Right renal pelvis (tissue), 4 donors: ENCODE measurements around the gene ACSL4. TPM values are rescaled to one million over a fixed set of nuclear protein-coding genes. Genes with fewer than 3 reads are reported as not detected.
"Not testable (repeated sequence)": the region's sequence is repeated elsewhere in the genome, so short reads cannot be mapped to it uniquely, and the experiment has no call there.

ENCODE experiments used
- DNase-seq, 4 donors: peaks; one replicate each; pipeline ENCODE4 v3.0.0-alpha.2; 2013; ENCODE audit warnings: low read depth in 4 of 4, low spot score in 3 of 4, missing footprints in 1 of 4
- polyA plus RNA-seq, 4 donors: library from polyadenylated mRNA; unstranded; fragments of 120-200 nt; gene quantifications; one replicate each; pipeline ENCODE4 v1.2.1, GENCODE V29; 2013; ENCODE audit not compliant: insufficient read length in 4 of 4

Gene ACSL4
- polyA plus RNA-seq, 4 donors = 51.2 to 75.8 (median 65.2) TPM

- DNase-seq = no peak
These were observed 53.2 kb downstream of the ACSL4 start for GRCh38 chrX:109679820-109680219.

DNA sequence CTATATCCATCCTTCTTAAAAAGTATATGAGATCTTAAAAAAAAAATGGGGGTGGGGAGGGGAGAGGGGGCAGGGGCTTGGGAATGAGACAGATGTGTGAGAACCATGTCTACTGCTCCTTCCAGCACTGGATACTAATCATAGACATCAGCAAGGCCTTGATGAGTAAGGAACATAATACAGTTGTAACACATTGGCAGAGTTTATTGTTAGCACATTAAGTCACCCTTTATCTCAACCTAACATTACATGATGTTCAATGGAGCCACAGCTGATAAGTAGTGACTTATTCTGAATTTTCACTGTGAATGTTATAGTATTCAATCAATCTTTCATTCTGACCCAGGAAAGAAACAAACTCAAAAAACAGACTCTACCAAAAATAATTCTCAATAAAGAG, 60.8 kb downstream of the ACSL4 start:
- DNase-seq = no peak

GRCh38 chrX:109671170-109671569, 61.9 kb downstream of the ACSL4 start:
- DNase-seq = not testable (repeated sequence)

GRCh38 chrX:109667986-109668385, 65.1 kb downstream of the ACSL4 start:
- no peak for DNase-seq

- no peak for DNase-seq
These were observed 72.5 kb downstream of the ACSL4 start for GRCh38 chrX:109660435-109661143.

DNA sequence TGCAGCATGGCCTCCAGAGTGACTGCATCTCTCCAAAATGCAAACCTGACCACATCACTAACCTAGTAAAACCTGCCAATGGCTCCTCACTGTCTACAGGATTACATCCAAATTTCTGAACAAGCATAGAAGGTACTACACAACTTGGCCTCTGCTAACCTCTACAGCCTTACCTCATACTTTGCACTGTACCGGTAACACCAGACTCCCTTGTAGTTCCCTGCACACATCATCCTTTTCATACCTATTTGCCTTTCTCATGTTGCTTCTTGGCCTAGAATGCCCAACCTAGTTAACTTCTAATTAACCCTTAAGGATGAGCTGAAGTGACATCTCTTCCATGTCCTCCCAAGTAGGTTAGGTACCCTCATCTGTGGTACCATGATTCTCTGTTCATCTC, 74.7 kb downstream of the ACSL4 start:
- DNase-seq = no peak

DNA sequence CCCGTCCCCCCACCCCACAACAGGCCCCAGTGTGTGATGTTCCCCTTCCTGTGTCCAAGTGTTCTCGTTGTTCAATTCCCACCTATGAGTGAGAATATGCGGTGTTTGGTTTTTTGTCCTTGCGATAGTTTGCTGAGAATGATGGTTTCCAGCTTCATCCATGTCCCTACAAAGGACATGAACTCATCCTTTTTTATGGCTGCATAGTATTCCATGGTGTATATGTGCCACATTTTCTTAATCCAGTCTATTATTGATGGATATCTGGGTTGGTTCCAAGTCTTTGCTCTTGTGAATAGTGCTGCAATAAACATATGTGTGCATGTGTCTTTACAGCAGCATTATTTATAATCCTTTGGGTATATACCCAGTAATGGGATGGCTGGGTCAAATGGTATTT, 75.7 kb downstream of the ACSL4 start:
- DNase-seq = not testable (repeated sequence)

GRCh38 chrX:109656774-109657173, 76.3 kb downstream of the ACSL4 start:
- no peak for DNase-seq

DNA sequence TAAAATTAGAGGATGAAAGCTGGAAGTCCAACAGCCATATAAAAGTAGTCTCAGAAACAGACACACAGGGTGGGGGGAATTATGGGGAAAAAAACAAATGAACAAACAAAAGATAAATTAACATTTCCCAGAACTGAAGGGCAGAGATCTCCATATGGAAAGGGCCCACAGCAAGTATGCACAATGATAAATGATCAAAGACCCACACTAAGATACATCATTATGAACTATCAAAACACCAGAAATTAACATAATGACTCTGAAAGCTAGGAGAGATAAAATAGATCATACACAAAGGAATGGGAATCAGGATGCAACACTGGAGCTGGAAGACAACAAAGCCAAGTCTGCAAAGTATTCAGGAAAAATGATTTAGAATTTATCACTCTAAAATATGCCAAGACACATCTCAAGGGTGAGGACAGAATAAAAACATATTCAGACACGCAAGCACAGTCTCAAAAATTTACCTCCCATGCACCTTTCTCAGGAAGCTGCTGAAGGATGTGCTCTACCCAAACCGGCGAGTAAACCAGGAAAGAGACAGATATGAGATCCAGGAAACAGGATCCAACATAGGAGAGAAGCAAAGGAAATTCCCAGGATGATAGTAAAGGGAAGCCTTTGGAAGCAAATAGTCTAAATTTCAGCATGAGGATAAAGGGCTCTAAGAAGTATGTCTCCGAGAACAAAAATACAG, 77.4 kb downstream of the ACSL4 start:
- no peak for DNase-seq

DNA sequence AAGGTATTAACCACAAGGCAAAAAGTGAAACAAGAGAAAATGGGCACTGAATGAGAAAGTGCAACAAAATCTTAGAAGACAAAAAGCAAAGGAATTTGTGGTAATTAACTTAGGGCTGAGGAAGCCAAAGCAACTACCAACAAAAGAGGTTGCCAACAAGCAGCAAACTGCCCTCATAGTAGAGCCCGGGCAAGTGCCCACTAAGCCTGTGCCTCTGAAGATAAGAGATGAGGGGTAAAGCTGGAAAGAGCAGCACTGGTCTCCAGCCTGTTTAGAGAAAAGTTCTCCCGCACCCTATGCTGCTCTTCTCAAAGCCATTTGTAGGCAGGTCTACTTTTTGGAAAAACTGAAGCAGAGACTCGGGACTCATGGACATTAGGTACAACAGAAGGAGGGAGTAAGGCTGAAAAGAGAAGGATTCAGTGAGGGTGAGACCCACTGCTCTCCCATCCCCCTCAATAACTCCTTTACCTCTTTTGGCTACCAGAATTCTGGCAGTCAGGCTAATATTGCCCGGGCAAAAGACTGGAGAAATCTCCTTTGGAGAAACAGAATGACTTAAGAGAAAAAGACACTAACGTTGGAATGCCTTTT, 78.4 kb downstream of the ACSL4 start:
- DNase-seq = no peak

GRCh38 chrX:109644671-109645070, 88.4 kb downstream of the ACSL4 start:
- not testable (repeated sequence) for DNase-seq

DNA sequence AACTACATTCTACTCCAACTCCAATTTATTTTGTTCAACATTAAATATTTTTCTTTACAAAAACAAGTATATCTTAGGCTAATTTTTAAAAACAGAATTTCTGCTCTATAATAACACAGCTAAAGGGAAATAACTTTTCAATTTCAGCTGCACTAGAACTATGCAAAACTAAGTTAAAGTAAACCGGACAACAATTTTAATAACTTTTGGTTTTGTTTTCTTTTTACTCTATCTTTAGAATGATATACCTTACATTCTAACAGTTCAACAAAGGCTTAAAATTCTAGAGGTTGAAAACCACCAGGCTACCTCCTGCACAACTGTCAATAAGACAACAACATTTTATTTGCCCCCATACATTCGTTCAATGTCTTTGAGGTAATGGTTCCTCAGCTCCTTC, 89.4 kb downstream of the ACSL4 start:
- no peak for DNase-seq

- no peak for DNase-seq
These were observed 94.9 kb downstream of the ACSL4 start for GRCh38 chrX:109638158-109638557.

DNA sequence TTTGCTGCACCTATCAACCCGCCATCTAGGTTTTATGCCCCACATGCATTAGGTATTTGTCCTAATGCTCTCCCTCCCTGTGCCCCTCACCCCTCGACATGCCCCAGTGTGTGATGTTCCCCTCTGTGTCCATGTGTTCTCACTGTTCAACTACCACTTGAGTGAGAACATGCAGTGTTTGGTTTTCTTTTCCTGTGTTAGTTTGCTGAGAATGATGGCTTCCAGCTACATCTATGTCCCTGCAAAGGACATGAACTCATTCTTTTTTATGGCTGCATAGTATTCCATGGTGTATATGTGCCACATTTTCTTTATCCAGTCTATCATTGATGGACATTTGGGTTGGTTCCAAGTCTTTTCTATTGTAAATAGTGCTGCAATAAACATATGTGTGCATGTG, 95.6 kb downstream of the ACSL4 start:
- DNase-seq = not testable (repeated sequence)

GRCh38 chrX:109635146-109635545, 97.9 kb downstream of the ACSL4 start:
- no peak for DNase-seq

GRCh38 chrX:109632906-109633504, 100.1 kb downstream of the ACSL4 start:
- no peak for DNase-seq

DNA sequence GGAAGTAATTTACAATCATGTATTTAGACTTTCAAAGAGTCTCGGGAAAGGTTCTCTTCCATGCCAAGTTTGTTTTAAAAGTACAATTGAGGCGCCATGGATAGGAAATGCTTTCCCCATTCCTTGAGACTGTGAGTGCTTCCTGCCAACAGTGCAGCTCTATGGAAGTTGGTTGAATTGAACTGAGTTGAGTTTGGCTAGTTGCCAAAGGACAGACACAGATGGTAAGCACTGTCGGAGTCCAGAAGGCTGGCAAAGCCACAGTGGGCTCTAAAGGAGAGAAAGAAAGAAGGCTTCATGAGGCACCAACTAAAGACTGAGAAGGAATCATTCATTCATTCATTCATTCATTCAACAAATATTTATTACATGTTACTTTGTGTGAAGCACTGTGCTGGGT, 103.7 kb downstream of the ACSL4 start:
- no peak for DNase-seq

DNA sequence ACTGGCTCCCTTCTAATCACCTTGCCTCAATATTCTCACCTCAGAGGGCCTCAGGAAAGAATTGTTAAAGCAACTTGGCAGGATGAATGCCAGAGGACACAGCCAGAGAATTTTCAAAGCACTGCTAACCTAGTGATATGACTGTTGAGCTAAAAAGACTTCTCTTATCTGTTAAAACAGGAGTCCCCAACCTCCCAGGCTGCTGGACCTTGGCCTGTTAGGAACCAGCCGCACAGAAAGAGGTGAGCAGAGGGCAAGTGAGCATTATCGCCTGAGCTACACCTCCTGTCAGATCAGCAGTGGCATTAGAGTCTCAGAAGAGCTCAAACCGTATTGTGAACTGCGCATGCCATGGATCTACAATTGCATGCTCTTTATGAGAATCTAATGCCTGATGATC, 106.4 kb downstream of the ACSL4 start:
- DNase-seq = no peak

DNA sequence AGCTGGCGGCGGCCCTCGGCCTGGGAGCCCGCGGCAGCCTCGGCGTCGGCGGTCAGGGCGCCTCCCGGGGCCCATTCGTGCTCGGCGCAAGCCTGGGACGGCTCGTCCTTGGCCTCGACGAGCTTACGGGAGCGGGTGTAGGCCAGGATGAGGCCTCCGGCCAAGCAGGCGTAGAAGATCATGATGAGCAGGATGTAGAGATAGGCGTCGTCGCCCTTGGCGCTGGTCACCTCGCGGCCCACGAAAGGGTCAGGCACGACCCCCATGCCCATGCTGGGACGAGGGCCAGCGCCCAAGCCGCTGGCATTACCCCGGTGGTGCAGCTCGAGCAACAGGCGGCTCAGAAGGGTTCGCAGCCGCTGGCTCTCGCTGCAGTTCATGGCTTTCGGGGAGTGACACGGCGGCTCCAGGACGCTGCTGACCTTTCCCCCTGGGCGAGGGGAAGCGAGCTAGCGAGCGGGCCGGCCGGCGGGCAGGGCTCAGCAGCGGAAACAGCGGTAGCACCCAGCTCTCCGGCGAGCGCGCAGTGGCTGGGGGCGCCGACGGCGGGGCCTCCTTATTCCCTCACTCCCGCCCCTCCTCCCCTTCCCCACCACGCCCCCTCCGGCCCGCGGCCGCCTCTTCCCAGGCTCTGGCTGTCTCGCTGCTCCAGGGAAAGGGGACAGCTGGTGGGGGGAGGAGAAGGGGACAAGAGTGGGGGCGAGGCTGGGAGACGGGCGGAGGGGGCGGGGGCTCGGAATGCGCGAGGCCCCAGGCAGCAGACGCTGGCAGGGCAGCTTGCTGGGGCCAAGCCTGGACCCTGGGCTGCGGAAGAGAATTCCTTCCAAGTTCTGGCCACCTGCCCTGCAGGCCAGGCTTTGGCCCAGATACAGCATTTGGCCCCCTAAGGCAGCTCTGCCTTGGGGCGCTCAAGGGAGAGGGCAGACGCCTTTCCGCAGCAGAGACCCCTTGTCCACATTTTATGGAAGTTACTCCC, 108.1 kb downstream of the ACSL4 start, which contains the start of gene KCNE5:
KCNE5 (minus strand) TSS at position 532 of the 976 bp plus-strand sequence; CDS start at position 380, 152 bp downstream.
- peak in 2 of 4 donors; percentile 23 to 30 for DNase-seq

DNA sequence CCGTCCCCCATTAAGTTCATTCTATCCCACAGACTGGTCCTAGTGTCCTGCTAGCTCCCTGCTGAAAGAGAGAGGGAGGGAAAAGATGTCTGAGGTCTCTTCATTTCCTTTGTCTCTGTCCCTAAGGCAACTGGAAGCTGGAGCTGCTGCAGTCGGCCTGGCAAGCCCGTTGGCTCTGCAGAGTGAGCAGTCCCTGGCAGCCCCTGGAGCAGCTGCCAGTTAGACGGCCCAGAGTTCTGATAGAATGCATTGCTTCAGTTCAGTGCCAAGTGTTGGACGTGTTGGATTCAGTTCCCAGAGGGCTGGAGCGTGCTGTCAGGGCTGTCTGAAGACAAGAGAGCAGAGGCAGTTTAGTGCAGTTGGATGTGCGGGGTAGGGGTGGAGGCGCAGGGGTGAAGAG, 109.1 kb downstream of the ACSL4 start:
- DNase-seq = no peak
